Immature natural killer cell (primary cell): ENCODE data around the gene SERTAD2. TPM values are rescaled to one million over a fixed set of nuclear protein-coding genes. Genes with fewer than 3 reads are reported as not detected.

Experiments
- DNase-seq, 3 donors: peaks; one replicate each; pipeline ENCODE4 v3.0.0; 2022; ENCODE audit warnings: mixed read lengths in 1 of 3
- H3K27ac Mint-ChIP-seq, 6 donors: one replicate each; pipeline ENCODE4 v1.8.0; 2020; ENCODE audit warnings: mixed read lengths in 6 of 6, mild to moderate bottlenecking in 5 of 6, inconsistent platforms in 4 of 6, moderate library complexity in 3 of 6
- H3K27me3 Mint-ChIP-seq, 3 donors: one replicate each; pipeline ENCODE4 v1.8.0; 2020 to 2021; ENCODE audit warnings: low read depth in 3 of 3, mild to moderate bottlenecking in 3 of 3, mixed read lengths in 3 of 3, moderate library complexity in 3 of 3, inconsistent platforms in 1 of 3
- H3K36me3 Mint-ChIP-seq, 3 donors: one replicate each; pipeline ENCODE4 v1.8.0; 2020; ENCODE audit warnings: mixed read lengths in 3 of 3, inconsistent platforms in 2 of 3, mild to moderate bottlenecking in 2 of 3
- H3K4me1 Mint-ChIP-seq, 2 donors: one replicate each; pipeline ENCODE4 v1.8.0; 2020; ENCODE audit warnings: inconsistent platforms in 2 of 2, mild to moderate bottlenecking in 2 of 2, mixed read lengths in 2 of 2, moderate library complexity in 1 of 2
- H3K4me3 Mint-ChIP-seq, 5 donors: one replicate each; pipeline ENCODE4 v1.8.0; 2020; ENCODE audit warnings: mild to moderate bottlenecking in 5 of 5, mixed read lengths in 5 of 5, inconsistent platforms in 3 of 5, moderate library complexity in 3 of 5
- H3K9me3 Mint-ChIP-seq, 6 donors: one replicate each; pipeline ENCODE4 v1.8.0; 2020; ENCODE audit warnings: mild to moderate bottlenecking in 6 of 6, mixed read lengths in 6 of 6, inconsistent platforms in 4 of 6, moderate library complexity in 3 of 6
- polyA plus RNA-seq, 3 donors: library from polyadenylated mRNA; unstranded; fragments of 300-500 nt; fragmentation: Illumina TruSeq; gene quantifications; one replicate each; pipeline ENCODE4 v1.2.3, GENCODE V29; 2021

The SERTAD2 gene
- polyA plus RNA-seq, 3 donors from 2014 or later: 4.7 to 8.0 (median 6.1) TPM

- H3K9me3 Mint-ChIP-seq: no peaks in the 10 kb centered on the region
- peak overlapping the region; percentile 46 to 74 (median 69) for H3K4me3 Mint-ChIP-seq
- peaks cover 57 to 72% of the 10 kb centered on the region in 2 donors for H3K4me1 Mint-ChIP-seq
- H3K27ac Mint-ChIP-seq: peak overlapping the region; percentile 80 to 94 (median 92)
- peak in 2 of 3 donors; percentile 22 to 24 for DNase-seq
- H3K36me3 Mint-ChIP-seq: peaks cover 11 to 24% (median 22%) of the 10 kb centered on the region in 3 donors
- H3K27me3 Mint-ChIP-seq: peaks cover 2 to 7% (median 4%) of the 10 kb centered on the region in 3 donors
These were observed 16.6 kb downstream of the SERTAD2 start for GRCh38 chr2:64637000-64637635.

- Mint-ChIP-seq H3K36me3 (peaks cover 11 to 26% (median 24%) of the 10 kb centered on the region in 3 donors), H3K4me1 (peaks cover 49 to 63% of the 10 kb centered on the region in 2 donors), H3K27me3 (peaks cover 2 to 4% (median 4%) of the 10 kb centered on the region in 3 donors), H3K4me3 (peak overlapping the region; percentile 46 to 74 (median 69)), H3K9me3 (no peaks in the 10 kb centered on the region), H3K27ac (peak overlapping the region; percentile 80 to 94 (median 92))
- peak; percentile 21 to 41 (median 34) for DNase-seq
These were observed 17.5 kb downstream of the SERTAD2 start for GRCh38 chr2:64635976-64636911.

GRCh38 chr2:64634345-64635267 lies 19.1 kb downstream of the SERTAD2 start:
- Mint-ChIP-seq H3K27me3 (peaks cover 5 to 10% (median 6%) of the 10 kb centered on the region in 3 donors), H3K9me3 (no peaks in the 10 kb centered on the region), H3K4me3 (no peak overlapping the region), H3K4me1 (peaks cover 33 to 47% of the 10 kb centered on the region in 2 donors), H3K36me3 (peaks cover 15 to 33% (median 29%) of the 10 kb centered on the region in 3 donors), H3K27ac (no peak overlapping the region)
- no peak for DNase-seq

GRCh38 chr2:64632835-64633819 lies 20.6 kb downstream of the SERTAD2 start:
- Mint-ChIP-seq H3K4me1 (peaks cover 30 to 32% of the 10 kb centered on the region in 2 donors), H3K4me3 (no peak overlapping the region), H3K27ac (peak overlapping the region in 1 of 6 donors; percentile 56), H3K27me3 (peaks cover 5 to 9% (median 9%) of the 10 kb centered on the region in 3 donors), H3K36me3 (peaks cover 15 to 33% (median 29%) of the 10 kb centered on the region in 3 donors), H3K9me3 (no peaks in the 10 kb centered on the region)
- DNase-seq: no peak

GRCh38 chr2:64631771-64632170 lies 21.9 kb downstream of the SERTAD2 start:
- Mint-ChIP-seq H3K4me3 (no peak overlapping the region), H3K27ac (peak overlapping the region in 1 of 6 donors; percentile 30), H3K4me1 (peaks cover 16 to 18% of the 10 kb centered on the region in 2 donors), H3K27me3 (peaks cover 5 to 9% (median 5%) of the 10 kb centered on the region in 3 donors), H3K36me3 (peaks cover 15 to 33% (median 29%) of the 10 kb centered on the region in 3 donors), H3K9me3 (no peaks in the 10 kb centered on the region)
- DNase-seq: no peak

GRCh38 chr2:64630752-64631151 lies 23.0 kb downstream of the SERTAD2 start:
- H3K27me3 Mint-ChIP-seq: peaks cover 4 to 9% (median 5%) of the 10 kb centered on the region in 3 donors
- H3K4me3 Mint-ChIP-seq: no peak overlapping the region
- peaks cover 6 to 8% of the 10 kb centered on the region in 2 donors for H3K4me1 Mint-ChIP-seq
- peaks cover 10 to 31% (median 23%) of the 10 kb centered on the region in 3 donors for H3K36me3 Mint-ChIP-seq
- DNase-seq: no peak
- H3K27ac Mint-ChIP-seq: peak overlapping the region in 2 of 6 donors; percentile 6 to 31
- H3K9me3 Mint-ChIP-seq: no peaks in the 10 kb centered on the region

- H3K4me3 Mint-ChIP-seq: no peak overlapping the region
- no peak overlapping the region for H3K27ac Mint-ChIP-seq
- H3K4me1 Mint-ChIP-seq: peaks cover 0 to 2% of the 10 kb centered on the region in 2 donors
- peaks cover 7 to 27% (median 20%) of the 10 kb centered on the region in 3 donors for H3K36me3 Mint-ChIP-seq
- H3K27me3 Mint-ChIP-seq: peaks cover 4 to 9% (median 5%) of the 10 kb centered on the region in 3 donors
- H3K9me3 Mint-ChIP-seq: no peaks in the 10 kb centered on the region
- no peak for DNase-seq
These were observed 23.8 kb downstream of the SERTAD2 start for GRCh38 chr2:64629875-64630274.

- peaks cover 6 to 27% (median 18%) of the 10 kb centered on the region in 3 donors for H3K36me3 Mint-ChIP-seq
These were observed 24.4 kb downstream of the SERTAD2 start for GRCh38 chr2:64629329-64629781.

GRCh38 chr2:64627860-64628841 lies 25.6 kb downstream of the SERTAD2 start:
- H3K27ac Mint-ChIP-seq: no peak overlapping the region
- peaks cover 4 to 17% (median 10%) of the 10 kb centered on the region in 3 donors for H3K36me3 Mint-ChIP-seq
- H3K4me3 Mint-ChIP-seq: no peak overlapping the region
- H3K9me3 Mint-ChIP-seq: no peaks in the 10 kb centered on the region
- H3K4me1 Mint-ChIP-seq: no peaks in the 10 kb centered on the region
- no peak for DNase-seq
- H3K27me3 Mint-ChIP-seq: peaks cover 4 to 9% (median 5%) of the 10 kb centered on the region in 3 donors

More at GRCh38 chr2:64629329-64629781, 24.4 kb downstream of the SERTAD2 start:
- DNase-seq: no peak
- Mint-ChIP-seq H3K9me3 (no peaks in the 10 kb centered on the region), H3K27ac (peak overlapping the region in 1 of 6 donors; percentile 49), H3K4me1 (peaks cover 0 to 1% of the 10 kb centered on the region in 2 donors), H3K27me3 (peaks cover 4 to 9% (median 5%) of the 10 kb centered on the region in 3 donors), H3K4me3 (no peak overlapping the region)

- Mint-ChIP-seq H3K4me1 (no peaks in the 10 kb centered on the region), H3K27me3 (peaks cover 4 to 8% (median 5%) of the 10 kb centered on the region in 3 donors), H3K9me3 (no peaks in the 10 kb centered on the region), H3K27ac (no peak overlapping the region), H3K4me3 (no peak overlapping the region), H3K36me3 (peaks cover 4 to 11% (median 5%) of the 10 kb centered on the region in 3 donors)
- DNase-seq: no peak
These were observed 26.6 kb downstream of the SERTAD2 start for GRCh38 chr2:64626963-64627760.
